HG03575 (cell line): ENCODE measurements around the gene CCSER1.
"Not testable (repeated sequence)": the region's sequence is repeated elsewhere in the genome, so short reads cannot be mapped to it uniquely, and the experiment has no call there.

ENCODE experiments used
- ATAC-seq: cut with Tn5 transposase; IDR thresholded peaks from one replicate; pipeline ENCODE4 v1.9.1; 2021; ENCODE audit not compliant: unreplicated experiment, insufficient number of reproducible peaks, low FRiP score; ENCODE audit errors: extremely low read depth

The CCSER1 gene

DNA sequence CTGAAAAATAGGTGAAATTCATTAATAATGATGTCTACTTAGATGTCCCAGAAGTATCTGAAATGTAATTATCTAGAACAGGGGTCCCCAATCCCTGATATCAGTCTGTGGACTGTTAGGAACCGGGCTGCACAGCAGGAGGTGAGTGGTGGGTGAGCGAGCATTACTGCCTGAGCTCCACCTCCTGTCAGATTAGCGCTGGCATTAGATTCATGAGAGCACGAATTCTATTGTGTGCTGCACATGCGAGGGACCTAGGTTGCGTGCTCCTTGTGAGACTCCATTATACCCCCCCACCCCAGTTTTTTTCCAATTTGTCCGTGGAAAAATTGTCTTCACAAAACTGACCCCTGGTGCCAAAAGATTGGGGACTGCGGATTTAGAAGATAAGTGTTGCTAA is 458.8 kb downstream of the CCSER1 start:
- ATAC-seq: no peak

- ATAC-seq: no peak
These were observed 459.6 kb downstream of the CCSER1 start for GRCh38 chr4:90586799-90587198.

DNA sequence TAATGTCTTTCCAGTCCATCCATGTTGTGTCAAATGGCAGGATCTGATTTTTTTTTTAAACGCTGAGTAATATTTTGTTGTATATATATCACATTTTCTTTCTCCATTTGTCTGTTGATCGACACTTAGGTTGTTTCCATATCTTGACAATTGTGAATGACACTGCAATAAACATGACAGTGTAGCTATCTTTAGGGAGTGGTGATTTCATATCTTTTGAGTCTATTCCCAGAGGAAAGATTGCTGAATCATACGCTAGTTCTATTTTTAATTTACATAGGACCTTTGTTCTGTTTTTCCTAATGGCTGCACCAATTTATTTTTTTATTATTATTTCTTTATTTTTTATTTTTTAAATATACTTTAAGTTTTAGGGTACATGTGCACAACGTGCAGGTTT is 470.7 kb downstream of the CCSER1 start:
- ATAC-seq: no peak

DNA sequence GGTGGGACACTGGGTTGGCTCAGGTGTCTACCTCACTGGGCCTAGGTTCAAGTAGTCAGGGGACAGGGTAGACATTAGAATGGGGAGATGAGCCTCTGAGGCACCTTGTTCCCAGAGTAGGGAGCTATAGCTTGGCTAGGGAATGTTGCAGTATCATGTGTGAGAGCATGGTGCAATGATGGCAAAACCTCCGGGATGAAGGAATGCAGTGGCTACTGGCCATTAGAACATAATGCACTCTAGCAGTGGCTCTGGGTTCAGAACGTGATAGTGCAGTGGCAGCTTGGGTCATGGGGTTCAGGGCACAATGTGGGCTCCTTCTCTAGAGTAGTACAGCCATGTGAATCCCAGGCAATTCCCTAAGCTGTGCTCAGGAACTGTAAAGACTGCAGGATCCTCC is 471.5 kb downstream of the CCSER1 start:
- no peak for ATAC-seq

- no peak for ATAC-seq
These were observed 475.5 kb downstream of the CCSER1 start for GRCh38 chr4:90602726-90603125.

- no peak for ATAC-seq
These were observed 476.3 kb downstream of the CCSER1 start for GRCh38 chr4:90603540-90603939.

- no peak for ATAC-seq
These were observed 479.6 kb downstream of the CCSER1 start for GRCh38 chr4:90606781-90607180.

DNA sequence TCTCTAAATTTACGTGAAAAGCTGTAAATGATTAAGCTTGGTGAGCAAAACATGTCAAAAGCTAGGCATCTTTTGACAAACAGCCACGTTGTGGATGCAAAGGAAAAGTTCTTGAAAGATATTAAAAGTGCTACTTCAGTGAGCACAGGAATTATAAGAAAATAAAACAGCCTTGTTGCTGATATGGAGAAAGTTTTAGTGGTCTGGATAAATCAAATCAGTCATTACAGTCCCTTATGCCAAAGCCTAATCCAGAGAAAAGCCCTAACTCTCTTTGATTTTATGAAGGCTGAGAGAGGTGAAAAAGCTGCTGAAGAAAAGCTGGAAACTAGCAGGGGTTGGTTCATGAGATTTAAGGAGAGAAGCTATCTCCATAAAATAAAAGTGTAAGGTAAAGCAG is 487.2 kb downstream of the CCSER1 start:
- no peak for ATAC-seq

DNA sequence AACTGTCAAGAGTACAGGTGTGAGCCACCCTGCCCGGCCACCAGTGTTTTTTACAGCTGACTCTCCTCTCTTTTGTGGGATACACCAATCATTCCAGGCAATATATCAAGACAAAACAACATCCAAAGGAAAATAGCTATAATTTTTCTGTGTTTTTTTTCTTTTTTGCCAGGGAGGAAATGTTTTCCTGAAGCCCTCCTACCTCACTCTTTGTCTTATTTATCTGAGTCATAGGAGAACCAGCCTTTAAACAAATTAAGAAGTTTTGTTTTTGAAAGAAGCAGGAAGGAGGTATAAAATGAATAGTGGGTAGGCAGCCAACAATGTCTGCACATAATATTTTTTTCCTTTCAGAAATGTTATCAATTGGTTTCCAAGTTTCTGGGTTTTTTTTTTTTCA is 493.9 kb downstream of the CCSER1 start:
- no peak for ATAC-seq

DNA sequence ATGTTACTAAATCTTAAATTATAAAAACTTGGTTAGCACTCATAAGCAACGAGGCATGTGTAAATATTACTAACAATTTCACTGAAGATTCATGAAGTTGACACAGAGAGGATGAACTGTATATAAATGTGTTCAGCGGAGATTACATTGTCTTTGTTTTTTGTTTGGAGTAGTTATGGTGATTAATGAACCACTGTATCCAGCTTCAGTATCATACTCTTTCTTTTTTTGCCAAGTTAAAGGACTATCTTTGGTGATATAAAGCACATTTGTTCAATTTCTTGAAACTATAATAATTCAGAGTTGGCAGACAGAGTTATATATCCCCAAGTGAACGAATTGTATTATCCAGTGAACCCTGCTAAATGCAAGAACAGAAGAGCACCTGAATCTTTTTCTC is 497.6 kb downstream of the CCSER1 start:
- ATAC-seq: no peak

- no peak for ATAC-seq
These were observed 514.8 kb downstream of the CCSER1 start for GRCh38 chr4:90641861-90642599.

- ATAC-seq: no peak
These were observed 516.0 kb downstream of the CCSER1 start for GRCh38 chr4:90643156-90643555.

- no peak for ATAC-seq
These were observed 521.1 kb downstream of the CCSER1 start for GRCh38 chr4:90648311-90648710.

DNA sequence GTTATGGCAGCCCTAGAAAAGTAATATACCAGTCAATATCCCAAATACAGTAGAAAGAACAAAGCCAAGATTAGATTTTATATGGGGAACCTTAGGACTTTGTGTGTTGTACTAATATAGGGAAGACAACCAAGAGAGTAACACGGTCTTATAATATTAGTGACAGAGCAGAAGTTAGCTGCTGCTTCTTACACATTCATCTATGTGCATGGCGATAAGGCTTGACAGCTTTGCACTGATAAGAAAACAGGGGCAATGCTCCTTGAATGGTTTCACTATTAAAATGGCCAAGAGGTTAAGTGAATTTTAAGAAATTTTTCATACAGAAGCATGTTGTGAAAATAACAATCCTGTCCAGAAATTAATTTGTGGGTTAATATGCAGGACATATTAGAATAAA is 521.6 kb downstream of the CCSER1 start:
- ATAC-seq: no peak

DNA sequence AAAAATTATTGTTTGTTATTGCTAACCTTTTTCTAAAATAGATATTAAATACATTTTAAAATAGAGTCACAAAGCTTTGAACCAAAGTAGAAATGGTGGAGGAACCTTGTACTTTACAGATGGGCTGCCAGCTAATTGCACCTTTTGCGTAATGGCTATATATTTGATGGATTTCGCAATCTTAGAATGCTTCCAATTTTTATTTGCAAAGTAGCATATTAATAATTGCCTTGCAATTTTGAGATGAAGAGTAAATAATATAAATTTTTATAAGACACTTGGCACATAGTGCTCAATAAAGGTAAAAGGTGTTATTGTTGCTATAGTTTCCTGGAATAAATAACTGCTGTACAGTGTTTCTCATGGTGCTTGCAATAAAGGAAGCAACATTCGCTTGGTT is 533.5 kb downstream of the CCSER1 start:
- ATAC-seq: no peak

- ATAC-seq: no peak
These were observed 543.0 kb downstream of the CCSER1 start for GRCh38 chr4:90670183-90670582.

GRCh38 chr4:90689739-90690138 is 562.5 kb downstream of the CCSER1 start:
- no peak for ATAC-seq

GRCh38 chr4:90695411-90695810 is 568.2 kb downstream of the CCSER1 start:
- ATAC-seq: no peak

- ATAC-seq: not testable (repeated sequence)
These were observed 578.3 kb downstream of the CCSER1 start for GRCh38 chr4:90705501-90705900.

GRCh38 chr4:90715242-90715641 is 588.0 kb downstream of the CCSER1 start:
- ATAC-seq: no peak

GRCh38 chr4:90718931-90719330 is 591.7 kb downstream of the CCSER1 start:
- no peak for ATAC-seq
